Thoracic aorta (tissue), 2 donors: ENCODE data around the gene TMEM247. TPM values are rescaled to one million over a fixed set of nuclear protein-coding genes. Genes with fewer than 3 reads are reported as not detected.
"Not testable (repeated sequence)": the region's sequence is repeated elsewhere in the genome, so short reads cannot be mapped to it uniquely, and the experiment has no call there.

ENCODE experiments used
- ATAC-seq: fragments of 150-250 bp; one replicate; pipeline ENCODE4 v1.8.0; 2017; ENCODE audit warnings: low read depth; ENCODE audit not compliant: insufficient number of reproducible peaks, low FRiP score
- DNase-seq: peaks from one replicate; pipeline ENCODE4 v3.0.0-alpha.2; 2020; ENCODE audit warnings: low spot score
- H3K27ac ChIP-seq, 2 donors: fragments of 200-600 bp; sonication (generic); 1 replicate in 1 of 2; 2 replicates in 1 of 2; pipeline ENCODE4 v1.5.1; 2016; ENCODE audit warnings: mild to moderate bottlenecking in 2 of 2, moderate library complexity in 2 of 2
- H3K27me3 ChIP-seq: fragments of 200-600 bp; sonication (generic); replicated peaks from 2 replicates; pipeline ENCODE4 v1.6.0; 2016; ENCODE audit warnings: mild to moderate bottlenecking; ENCODE audit not compliant: insufficient read depth
- H3K36me3 ChIP-seq: fragments of 200-600 bp; sonication (generic); one replicate; pipeline ENCODE4 v1.5.1; 2016
- H3K4me1 ChIP-seq, 2 donors: fragments of 200-600 bp; sonication (generic); 1 replicate in 1 of 2; 2 replicates in 1 of 2; pipeline versions ENCODE4 v1.5.1 to v1.6.0; 2016; ENCODE audit warnings: low read depth in 2 of 2, mild to moderate bottlenecking in 1 of 2; ENCODE audit not compliant: control insufficient read depth in 1 of 2
- H3K4me3 ChIP-seq: fragments of 200-600 bp; sonication (generic); 2 replicates; pipeline ENCODE4 v1.5.1; 2016; ENCODE audit warnings: mild to moderate bottlenecking
- H3K9me3 ChIP-seq: fragments of 200-600 bp; sonication (generic); 2 replicates; pipeline ENCODE4 v1.5.1; 2016
- total RNA-seq, 2 donors: library from RNA; depleted of rRNA; stranded (reverse); fragments of >200 nt; gene quantifications; one replicate each; pipeline versions ENCODE4 v1.1.0 to v1.2.3, GENCODE V29; 2016
- TF ChIP-seq, protein P1 (sequence below): fragments of 200-600 bp; sonication (generic); IDR thresholded peaks from one replicate; pipeline ENCODE4 v1.5.1; 2019; ENCODE audit warnings: antibody characterized with exemption

TMEM247 gene
- total RNA-seq, 2 donors from 2014 or later: not detected

DNA sequence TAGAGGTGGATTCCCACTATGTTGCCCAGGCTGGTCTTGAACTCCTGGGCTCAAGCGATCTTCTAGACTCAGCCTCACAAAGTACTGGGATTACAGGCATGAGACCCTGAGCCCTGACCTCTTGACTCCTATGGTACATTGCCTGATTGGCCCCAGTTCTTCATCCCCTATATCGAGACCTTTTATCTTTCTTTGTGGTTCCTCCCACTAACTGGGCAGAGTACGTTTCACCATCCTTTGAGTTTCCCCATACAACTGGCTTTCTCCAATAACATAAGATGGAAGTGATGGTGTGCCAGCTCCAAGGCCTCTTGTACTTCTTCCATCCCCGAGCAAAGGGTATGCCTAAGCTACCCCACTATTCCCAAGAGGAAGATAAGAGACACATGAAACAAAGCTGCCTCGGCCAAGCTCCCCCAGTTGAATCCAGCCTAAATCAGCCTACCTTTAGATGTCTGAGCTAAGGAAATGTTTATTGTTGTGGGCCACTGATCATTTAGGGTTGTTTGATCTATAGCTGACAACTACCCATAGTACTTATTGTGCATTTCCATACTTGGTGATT is 8.3 kb upstream of the TMEM247 start:
- Histone ChIP-seq H3K36me3 (no peaks in the 10 kb centered on the region), H3K4me3 (no peak overlapping the region), H3K4me1 (no peaks in the 10 kb centered on the region), H3K9me3 (no peaks in the 10 kb centered on the region), H3K27me3 (no peaks in the 10 kb centered on the region), H3K27ac (no peak overlapping the region)
- DNase-seq: no peak
- no peak for ATAC-seq
- TF ChIP-seq, protein P1, sequence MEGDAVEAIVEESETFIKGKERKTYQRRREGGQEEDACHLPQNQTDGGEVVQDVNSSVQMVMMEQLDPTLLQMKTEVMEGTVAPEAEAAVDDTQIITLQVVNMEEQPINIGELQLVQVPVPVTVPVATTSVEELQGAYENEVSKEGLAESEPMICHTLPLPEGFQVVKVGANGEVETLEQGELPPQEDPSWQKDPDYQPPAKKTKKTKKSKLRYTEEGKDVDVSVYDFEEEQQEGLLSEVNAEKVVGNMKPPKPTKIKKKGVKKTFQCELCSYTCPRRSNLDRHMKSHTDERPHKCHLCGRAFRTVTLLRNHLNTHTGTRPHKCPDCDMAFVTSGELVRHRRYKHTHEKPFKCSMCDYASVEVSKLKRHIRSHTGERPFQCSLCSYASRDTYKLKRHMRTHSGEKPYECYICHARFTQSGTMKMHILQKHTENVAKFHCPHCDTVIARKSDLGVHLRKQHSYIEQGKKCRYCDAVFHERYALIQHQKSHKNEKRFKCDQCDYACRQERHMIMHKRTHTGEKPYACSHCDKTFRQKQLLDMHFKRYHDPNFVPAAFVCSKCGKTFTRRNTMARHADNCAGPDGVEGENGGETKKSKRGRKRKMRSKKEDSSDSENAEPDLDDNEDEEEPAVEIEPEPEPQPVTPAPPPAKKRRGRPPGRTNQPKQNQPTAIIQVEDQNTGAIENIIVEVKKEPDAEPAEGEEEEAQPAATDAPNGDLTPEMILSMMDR: no peak

DNA sequence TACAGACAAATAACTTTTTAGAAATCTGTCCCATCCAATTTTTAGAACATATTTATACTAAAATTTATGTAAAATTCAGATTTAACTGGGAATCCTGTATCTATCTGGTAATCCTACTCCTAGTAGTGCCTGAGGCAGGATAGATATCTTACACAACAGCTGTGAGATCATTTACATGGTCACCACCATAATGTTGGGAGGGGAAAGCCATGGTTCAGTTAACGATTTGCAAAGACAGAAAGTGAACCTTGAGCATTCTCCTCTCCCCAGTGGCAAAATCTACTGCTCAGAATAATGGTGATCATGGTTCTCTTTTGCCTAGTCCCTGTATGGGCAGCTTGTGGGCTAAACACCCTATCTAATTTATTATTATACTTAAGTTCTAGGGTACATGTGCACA is 7.7 kb upstream of the TMEM247 start:
- no peak overlapping the region for H3K4me3 ChIP-seq
- H3K27me3 ChIP-seq: no peaks in the 10 kb centered on the region
- ATAC-seq: no peak
- no peaks in the 10 kb centered on the region for H3K4me1 ChIP-seq
- no peak for DNase-seq
- H3K36me3 ChIP-seq: no peaks in the 10 kb centered on the region
- TF ChIP-seq, protein P1: no peak
- H3K27ac ChIP-seq: no peak overlapping the region
- H3K9me3 ChIP-seq: no peaks in the 10 kb centered on the region

DNA sequence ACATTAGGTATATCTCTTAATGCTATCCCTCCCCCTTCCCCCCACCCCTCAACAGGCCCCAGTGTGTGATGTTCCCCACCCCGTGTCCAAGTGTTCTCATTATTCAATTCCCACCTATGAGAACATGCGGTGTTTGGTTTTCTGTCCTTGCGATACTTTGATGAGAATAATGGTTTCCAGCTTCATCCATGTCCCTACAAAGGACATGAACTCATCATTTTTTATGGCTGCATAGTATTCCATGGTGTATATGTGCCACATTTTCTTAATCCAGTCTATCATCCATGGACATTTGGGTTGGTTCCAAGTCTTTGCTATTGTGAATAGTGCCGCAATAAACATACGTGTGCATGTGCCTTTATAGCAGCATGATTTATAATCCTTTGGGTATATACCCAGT is 7.2 kb upstream of the TMEM247 start:
- H3K4me3 ChIP-seq, ATAC-seq, DNase-seq, H3K36me3 ChIP-seq, H3K27ac ChIP-seq, H3K27me3 ChIP-seq, H3K4me1 ChIP-seq, H3K9me3 ChIP-seq: not testable (repeated sequence)

DNA sequence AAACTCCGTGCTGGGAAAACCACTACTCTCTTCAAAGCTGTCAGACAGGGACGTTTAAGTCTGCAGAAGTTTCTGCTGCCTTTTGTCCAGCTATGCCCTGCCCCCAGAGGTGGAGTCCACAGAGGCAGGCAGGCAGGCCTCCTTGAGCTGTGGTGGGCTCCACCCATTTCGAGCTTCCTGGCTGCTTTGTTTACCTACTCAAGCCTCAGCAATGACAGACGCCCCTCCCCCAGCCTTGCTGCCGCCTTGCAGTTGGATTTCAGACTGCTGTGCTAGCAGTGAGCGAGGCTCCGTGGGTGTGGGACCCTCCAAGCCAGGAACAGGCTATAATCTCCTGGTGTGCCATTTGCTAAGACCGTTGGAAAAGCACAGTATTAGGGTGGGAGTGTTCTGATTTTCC is 1.9 kb upstream of the TMEM247 start:
- ATAC-seq, DNase-seq, H3K36me3 ChIP-seq, H3K27me3 ChIP-seq, H3K9me3 ChIP-seq, H3K4me3 ChIP-seq, H3K27ac ChIP-seq, H3K4me1 ChIP-seq: not testable (repeated sequence)

DNA sequence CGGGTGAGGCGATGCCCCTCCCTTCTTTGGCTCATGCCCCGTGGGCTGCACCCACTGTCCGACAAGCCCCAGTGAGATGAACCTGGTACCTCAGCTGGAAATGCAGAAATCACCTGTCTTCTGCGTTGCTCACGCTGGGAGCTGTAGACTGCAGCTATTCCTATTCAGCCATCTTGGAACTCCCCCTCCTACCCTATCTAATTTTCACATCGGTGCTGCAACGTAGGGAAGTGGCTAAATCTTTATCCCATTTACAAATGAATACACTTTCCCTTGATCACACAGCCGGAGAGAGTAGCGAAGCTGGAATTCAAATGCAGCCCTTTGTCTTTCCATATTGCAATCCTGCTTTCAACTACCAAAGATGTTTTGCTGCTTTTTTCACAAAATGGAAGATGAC is 1.4 kb upstream of the TMEM247 start:
- H3K9me3 ChIP-seq: no peaks in the 10 kb centered on the region
- DNase-seq: no peak
- no peak for ATAC-seq
- H3K36me3 ChIP-seq: no peaks in the 10 kb centered on the region
- H3K4me1 ChIP-seq: no peaks in the 10 kb centered on the region
- H3K4me3 ChIP-seq: no peak overlapping the region
- no peak overlapping the region for H3K27ac ChIP-seq
- H3K27me3 ChIP-seq: no peaks in the 10 kb centered on the region
- TF ChIP-seq, protein P1: no peak

DNA sequence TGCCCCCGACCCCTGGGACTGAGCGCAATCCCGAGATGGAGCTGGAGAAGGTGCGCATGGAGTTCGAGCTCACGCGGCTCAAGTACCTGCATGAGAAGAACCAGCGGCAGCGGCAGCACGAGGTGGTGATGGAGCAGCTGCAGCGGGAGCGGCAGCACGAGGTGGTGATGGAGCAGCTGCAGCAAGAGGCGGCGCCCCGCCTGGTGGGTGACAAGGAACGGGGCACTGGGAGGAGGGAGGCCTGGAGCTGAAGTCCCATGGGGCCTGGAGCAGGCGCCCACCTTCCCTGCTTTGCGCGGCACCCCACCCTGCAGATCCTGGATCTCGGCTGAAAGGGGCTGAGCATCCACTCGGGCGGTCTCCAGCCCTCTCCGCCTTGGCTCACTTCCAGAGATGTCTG is 1.2 kb downstream of the TMEM247 start:
- Histone ChIP-seq H3K27me3 (no peaks in the 10 kb centered on the region), H3K36me3 (no peaks in the 10 kb centered on the region), H3K4me1 (no peaks in the 10 kb centered on the region), H3K4me3 (no peak overlapping the region), H3K9me3 (no peaks in the 10 kb centered on the region), H3K27ac (no peak overlapping the region)
- TF ChIP-seq, protein P1: no peak
- ATAC-seq: no peak
- DNase-seq: no peak
